ENCODE data around the gene SMURF2.

The SMURF2 gene

DNA sequence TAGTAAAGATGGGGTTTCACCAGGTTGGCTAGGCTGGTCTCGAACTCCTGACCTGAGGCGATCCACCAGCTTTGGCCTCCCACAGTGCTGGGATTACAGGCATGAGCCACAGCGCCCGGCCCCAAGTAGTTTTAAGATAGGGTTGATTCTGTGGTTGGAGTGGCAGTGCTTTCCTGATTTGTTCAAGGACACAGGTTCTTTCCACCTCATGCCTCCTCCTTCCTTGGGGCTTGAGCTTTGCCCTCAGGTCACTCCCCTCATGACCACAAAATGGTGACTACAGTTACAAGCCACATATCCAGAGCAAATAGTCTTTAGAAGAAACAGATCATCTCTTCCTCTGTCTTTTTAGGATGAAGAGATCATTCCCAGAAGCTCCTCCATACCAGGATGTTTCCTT is 25.3 kb upstream of the SMURF2 start:
- no peaks in the 10 kb centered on the region for H3K4me1 ChIP-seq
- no peak overlapping the region for H3K4me3 ChIP-seq (ENCODE audit: low read depth, low read length)
- no peaks in the 10 kb centered on the region for H3K27me3 ChIP-seq
- no peak for TF ChIP-seq CTCF (IDR thresholded peaks at IDR 0.05; ENCODE audit: low read depth, low read length)
- H3K9me3 ChIP-seq: no peaks in the 10 kb centered on the region
- H3K36me3 ChIP-seq: no peaks in the 10 kb centered on the region
- no peak for DNase-seq

DNA sequence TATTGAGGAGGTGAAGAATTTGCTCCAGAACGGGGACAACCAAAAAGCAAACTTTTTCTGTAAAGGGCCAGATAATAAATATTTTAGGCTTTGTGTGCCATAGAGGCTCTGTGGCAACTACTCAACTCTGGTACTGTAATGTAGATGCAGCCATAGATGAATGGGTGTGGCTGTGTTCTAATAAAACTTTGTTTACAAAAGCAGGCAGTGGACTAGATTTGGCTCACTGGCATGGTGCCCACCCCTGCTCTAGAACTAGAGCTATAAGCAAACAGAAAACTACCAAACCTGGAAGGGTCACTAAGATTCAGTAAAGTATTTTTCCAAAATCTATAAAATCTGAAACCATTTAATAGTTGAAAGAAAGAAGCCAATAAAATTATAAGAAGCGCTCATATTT is 24.6 kb upstream of the SMURF2 start:
- Histone ChIP-seq H3K9me3 (no peaks in the 10 kb centered on the region), H3K36me3 (no peaks in the 10 kb centered on the region), H3K4me1 (no peaks in the 10 kb centered on the region), H3K27me3 (no peaks in the 10 kb centered on the region), H3K4me3 (ENCODE audit: low read depth, low read length) (no peak overlapping the region)
- TF ChIP-seq CTCF (IDR thresholded peaks at IDR 0.05; ENCODE audit: low read depth, low read length): no peak
- DNase-seq: no peak

GRCh38 chr17:64685705-64686104 is 23.6 kb upstream of the SMURF2 start:
- Histone ChIP-seq H3K27me3 (no peaks in the 10 kb centered on the region), H3K36me3 (no peaks in the 10 kb centered on the region), H3K4me3 (ENCODE audit: low read depth, low read length) (no peak overlapping the region), H3K4me1 (no peaks in the 10 kb centered on the region), H3K9me3 (no peaks in the 10 kb centered on the region)
- TF ChIP-seq CTCF (IDR thresholded peaks at IDR 0.05; ENCODE audit: low read depth, low read length): no peak
- DNase-seq: no peak

GRCh38 chr17:64683796-64684195 is 21.7 kb upstream of the SMURF2 start:
- no peak for DNase-seq
- no peaks in the 10 kb centered on the region for H3K4me1 ChIP-seq

GRCh38 chr17:64682261-64683181 is 20.4 kb upstream of the SMURF2 start:
- H3K36me3 ChIP-seq: no peaks in the 10 kb centered on the region
- H3K9me3 ChIP-seq: no peaks in the 10 kb centered on the region
- H3K27me3 ChIP-seq: no peaks in the 10 kb centered on the region
- H3K4me1 ChIP-seq: no peaks in the 10 kb centered on the region
- DNase-seq: no peak
- no peak for TF ChIP-seq CTCF (IDR thresholded peaks at IDR 0.05; ENCODE audit: low read depth, low read length)
- H3K4me3 ChIP-seq (ENCODE audit: low read depth, low read length): no peak overlapping the region

More at GRCh38 chr17:64683796-64684195, 21.7 kb upstream of the SMURF2 start:
- TF ChIP-seq CTCF (IDR thresholded peaks at IDR 0.05; ENCODE audit: low read depth, low read length): no peak
- no peak overlapping the region for H3K4me3 ChIP-seq (ENCODE audit: low read depth, low read length)
- H3K27me3 ChIP-seq: no peaks in the 10 kb centered on the region
- no peaks in the 10 kb centered on the region for H3K9me3 ChIP-seq
- H3K36me3 ChIP-seq: no peaks in the 10 kb centered on the region

DNA sequence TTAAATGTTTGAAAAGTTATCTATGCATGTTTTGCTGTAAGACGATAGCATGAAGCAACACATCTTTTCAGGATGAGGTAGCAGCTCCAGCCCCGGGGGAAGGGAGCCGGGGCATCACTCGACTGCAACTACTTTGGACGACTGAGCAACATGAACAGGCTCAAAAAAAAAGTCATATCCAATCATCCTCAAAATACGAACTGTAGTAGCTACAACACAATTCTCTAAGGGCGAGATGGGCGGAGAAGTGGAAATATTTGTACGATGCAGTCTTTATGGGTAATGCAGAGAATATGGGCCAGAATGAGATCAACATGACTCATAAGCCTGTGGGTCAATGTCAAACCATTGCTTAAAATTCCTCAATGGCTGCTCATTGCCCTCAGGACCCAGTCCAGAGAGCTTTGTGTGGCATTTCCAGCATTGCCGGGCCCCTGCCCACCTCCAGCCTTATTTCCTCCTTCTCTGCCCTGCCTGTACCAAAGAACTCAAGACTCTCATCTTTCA is 17.7 kb upstream of the SMURF2 start:
- no peak for DNase-seq
- TF ChIP-seq CTCF (IDR thresholded peaks at IDR 0.05; ENCODE audit: low read depth, low read length): no peak
- no peak overlapping the region for H3K4me3 ChIP-seq (ENCODE audit: low read depth, low read length)

More for the DNA sequence above, 17.7 kb upstream of the SMURF2 start:
- Histone ChIP-seq H3K27me3 (no peaks in the 10 kb centered on the region), H3K4me1 (no peaks in the 10 kb centered on the region), H3K9me3 (no peaks in the 10 kb centered on the region), H3K36me3 (no peaks in the 10 kb centered on the region)
